Panc1 (cell line): Measurements from ENCODE around the gene BAHCC1. TPM values are rescaled to one million over a fixed set of nuclear protein-coding genes. Genes with fewer than 3 reads are reported as not detected.

Experiments
- ATAC-seq: fragments of 200-7000 bp; cut with Tn5 transposase; 2 replicates; pipeline ENCODE4 v1.9.1; 2020; ENCODE audit warnings: mild to moderate bottlenecking, moderate library complexity
- BruUV-seq: library from RNA; stranded (reverse); fragments of 400-500 nt; replicated peaks from 2 replicates; lab custom pipeline; 2021; lab: Mats Ljungman, UMichigan
- CTCF ChIA-PET: fragments of 300-600 bp; sonication (Branson Sonifier 250); formaldehyde crosslinking; loops from one replicate; lab custom pipeline; 2022; ENCODE audit warnings: antibody characterized with exemption; lab: Charles Lee
- POLR2A ChIA-PET: fragments of 300-600 bp; sonication (Branson Sonifier 250); formaldehyde crosslinking; loops from one replicate; lab custom pipeline; 2022; ENCODE audit warnings: antibody characterized with exemption; lab: Charles Lee
- DNase-seq: peaks from one replicate; pipeline ENCODE4 v3.0.0-alpha.2; 2010; ENCODE audit warnings: low read depth, low spot score
- H3K27ac ChIP-seq: 2 replicates; pipeline ENCODE4 v1.5.1; 2011; ENCODE audit warnings: mild to moderate bottlenecking, low read length, inconsistent platforms
- H3K27me3 ChIP-seq: fragments of 200-500 bp; sonication (Bioruptor generic); 2 replicates; pipeline ENCODE4 v1.6.0; 2014; ENCODE audit warnings: low read length, inconsistent platforms; ENCODE audit not compliant: control insufficient read depth, insufficient read depth
- H3K36me3 ChIP-seq: fragments of 200-500 bp; sonication (Bioruptor generic); 2 replicates; pipeline ENCODE4 v1.5.1; 2014; ENCODE audit warnings: inconsistent platforms, mild to moderate bottlenecking, low read length, moderate library complexity; ENCODE audit not compliant: control insufficient read depth, insufficient read depth
- H3K4me1 ChIP-seq: 2 replicates; pipeline ENCODE4 v1.5.1; 2011; ENCODE audit warnings: inconsistent platforms, mild to moderate bottlenecking, low read length, moderate library complexity; ENCODE audit not compliant: control insufficient read depth, insufficient read depth
- H3K4me3 ChIP-seq, 2 experiments: 2 replicates each; pipeline ENCODE4 v1.5.1; 2011 to 2012; ENCODE audit warnings: low read depth in 2 of 2, low read length in 2 of 2, mild to moderate bottlenecking in 2 of 2, inconsistent platforms in 1 of 2, moderate library complexity in 1 of 2
- H3K9me3 ChIP-seq: fragments of 200-500 bp; sonication (Bioruptor generic); 2 replicates; pipeline ENCODE4 v1.5.1; 2014; ENCODE audit warnings: low read depth, mild to moderate bottlenecking, inconsistent platforms, low read length, moderate library complexity; ENCODE audit not compliant: control insufficient read depth, insufficient read depth
- CTCF ChIP-seq: fragments of 450-650 bp; IDR thresholded peaks from 2 replicates; pipeline ENCODE4 v1.5.1; 2017; ENCODE audit warnings: mild to moderate bottlenecking
- POLR2AphosphoS5 ChIP-seq: IDR thresholded peaks from 2 replicates; pipeline ENCODE4 v1.6.1; 2012; ENCODE audit warnings: mild to moderate bottlenecking, low read depth, low read length, moderate library complexity
- REST ChIP-seq, 2 experiments: IDR thresholded peaks; 2 replicates each; pipeline ENCODE4 v1.6.1; 2011 to 2012; ENCODE audit warnings: low read depth in 2 of 2, control low read depth in 1 of 2, low read length in 1 of 2, mild to moderate bottlenecking in 1 of 2, moderate library complexity in 1 of 2; ENCODE audit not compliant: insufficient read depth in 1 of 2
- SIN3A ChIP-seq: IDR thresholded peaks from 2 replicates; pipeline ENCODE4 v1.6.1; 2012; ENCODE audit warnings: low read depth, mild to moderate bottlenecking, low read length, moderate library complexity, borderline replicate concordance; ENCODE audit not compliant: insufficient read depth
- TCF7L2 ChIP-seq: IDR thresholded peaks from 2 replicates; pipeline ENCODE4 v1.6.1; 2011; ENCODE audit warnings: mild to moderate bottlenecking, low read depth, low read length, inconsistent platforms
- in situ Hi-C: cut with HindIII; loops from 2 replicates; pipeline ENCODE4 v1.10.0; 2016; ENCODE audit warnings: low sequenced_read_pairs, low pct_unique_long_range_greater_than_20kb
- intact Hi-C: fragments of 100-400 bp; cut with micrococcal nuclease; formaldehyde crosslinking; loops from one replicate; pipeline ENCODE4 v1.10.0; 2022; ENCODE audit not compliant: unreplicated experiment
- total RNA-seq: library from RNA; stranded (reverse); gene quantifications from one replicate; pipeline ENCODE4 v1.2.1, GENCODE V29; 2021; ENCODE audit not compliant: unreplicated experiment

The BAHCC1 gene
- total RNA-seq, 1 experiment from 2014 or later = 77.4 TPM

GRCh38 chr17:81412490-81413093 is 17.3 kb downstream of the BAHCC1 start:
- no peak overlapping the region for H3K4me3 ChIP-seq
- BruUV-seq = no TSS peak
- TF ChIP-seq SIN3A = no peak
- TF ChIP-seq TCF7L2 = no peak
- TF ChIP-seq REST (IDR thresholded peaks at IDR 0.05; ENCODE audit: insufficient read depth in 1 of 2, low read depth in 2 of 2, low read length in 1 of 2) = no peak
- no peak for TF ChIP-seq POLR2AphosphoS5
- no peak for TF ChIP-seq CTCF
- ATAC-seq (peak; percentile 27; the same call in 1 of the 2 replicates), DNase-seq (no peak)
- no peaks in the 10 kb centered on the region for H3K36me3 ChIP-seq
- no peaks in the 10 kb centered on the region for H3K27me3 ChIP-seq
- CTCF ChIA-PET = interaction anchor here (0.6 kb wide), 1 partner anchor 44 kb away, joined by 3 read pairs; no protein-coding TSS in a partner anchor
- H3K9me3 ChIP-seq = no peaks in the 10 kb centered on the region
- in situ Hi-C loops (no loop called here), intact Hi-C loops (no loop called here)
- POLR2A ChIA-PET = interaction anchor here (0.6 kb wide), 1 partner anchor 14 kb away, joined by 5 read pairs; no protein-coding TSS in a partner anchor
- peaks cover 63% of the 10 kb centered on the region for H3K4me1 ChIP-seq
- peak overlapping the region; percentile 85 for H3K27ac ChIP-seq

- ChIA-PET POLR2A (interaction anchor here (0.6 kb wide), 1 partner anchor 9 kb away, joined by 5 read pairs; no protein-coding TSS in a partner anchor), CTCF (no interaction called here)
- Histone ChIP-seq H3K4me1 (peaks cover 63% of the 10 kb centered on the region), H3K4me3 (no peak overlapping the region), H3K36me3 (no peaks in the 10 kb centered on the region), H3K27me3 (no peaks in the 10 kb centered on the region), H3K27ac (peak overlapping the region; percentile 85), H3K9me3 (no peaks in the 10 kb centered on the region)
- no peak for ATAC-seq
- intact Hi-C loops = no loop called here
- DNase-seq = no peak
- BruUV-seq = no TSS peak
- no peak for TF ChIP-seq CTCF
- TF ChIP-seq TCF7L2 = no peak
- TF ChIP-seq REST (IDR thresholded peaks at IDR 0.05; ENCODE audit: insufficient read depth in 1 of 2, low read depth in 2 of 2, low read length in 1 of 2) = no peak
- no peak for TF ChIP-seq POLR2AphosphoS5
- TF ChIP-seq SIN3A = no peak
- in situ Hi-C loops = no loop called here
Observed at GRCh38 chr17:81413497-81414135, 18.4 kb downstream of the BAHCC1 start.
